K562 (cell line): ENCODE measurements around the gene ACSBG1.

Experiments used
- CREB1 ChIP-seq, 2 experiments: sonication (generic) in 1 of 2; formaldehyde crosslinking in 1 of 2; IDR thresholded peaks; 2 replicates each; pipeline versions ENCODE4 v1.6.1 to v1.8.0; 2012 to 2022; ENCODE audit warnings: inconsistent platforms in 1 of 2, mild to moderate bottlenecking in 1 of 2, missing genetic modification reagents in 1 of 2, moderate library complexity in 1 of 2
- FOSL1 ChIP-seq: fragments of 200-800 bp; sonication (Bioruptor generic); conservative IDR thresholded peaks from 2 replicates; pipeline ENCODE4 v1.6.1; 2016; ENCODE audit warnings: missing genetic modification characterization, missing compliant biosample characterization
- GTF2A2 ChIP-seq: IDR thresholded peaks from 2 replicates; pipeline ENCODE4 v1.6.1; 2016; ENCODE audit warnings: mild to moderate bottlenecking, missing genetic modification characterization, missing compliant biosample characterization
- KDM1A ChIP-seq, 2 experiments: fragments of 450-650 bp; IDR thresholded peaks; 2 replicates each; pipeline ENCODE4 v1.6.1; 2016; ENCODE audit warnings: mild to moderate bottlenecking in 2 of 2
- SRSF3 ChIP-seq: fragments of 200-400 bp; formaldehyde crosslinking; IDR thresholded peaks from 2 replicates; pipeline ENCODE4 v1.6.1; 2016; ENCODE audit warnings: mild to moderate bottlenecking, low read length, moderate library complexity; ENCODE audit not compliant: insufficient read depth
- TCF7 ChIP-seq: sonication (generic); IDR thresholded peaks from 2 replicates; pipeline ENCODE4 v1.6.1; 2016; ENCODE audit warnings: antibody characterized with exemption, borderline replicate concordance
- TRIM28 ChIP-seq: fragments of 450-650 bp; IDR thresholded peaks from 2 replicates; pipeline ENCODE4 v1.6.1; 2017
- ZFP1 ChIP-seq: fragments of 450-650 bp; formaldehyde crosslinking; IDR thresholded peaks from 2 replicates; pipeline ENCODE4 v1.4.0; 2020; ENCODE audit warnings: mild to moderate bottlenecking, mixed read lengths
- ZKSCAN3 ChIP-seq: fragments of 250-450 bp; sonication (Bioruptor Pico); IDR thresholded peaks from 2 replicates; pipeline ENCODE4 v1.4.0; 2020
- TF ChIP-seq, protein P1 (sequence below): fragments of 450-650 bp; formaldehyde crosslinking; IDR thresholded peaks from 2 replicates; pipeline ENCODE4 v1.4.0; 2022; ENCODE audit warnings: mild to moderate bottlenecking, moderate library complexity
- TF ChIP-seq, protein P2 (sequence below), 2 experiments: fragments of 450-650 bp; conservative IDR thresholded peaks; 2 replicates each; pipeline ENCODE4 v1.6.1; 2017; ENCODE audit warnings: mild to moderate bottlenecking in 2 of 2, moderate library complexity in 2 of 2
- TF ChIP-seq, protein P3 (sequence below), 3 experiments: IDR thresholded peaks in 2 of 3; conservative IDR thresholded peaks in 1 of 3; 2 replicates each; pipeline ENCODE4 v1.5.1; 2011 to 2012; ENCODE audit warnings: low read length in 3 of 3, mild to moderate bottlenecking in 3 of 3, control low read depth in 2 of 3, improper control_type of control experiment in 1 of 3, inconsistent platforms in 1 of 3, low read depth in 1 of 3, mixed read lengths in 1 of 3, moderate library complexity in 1 of 3; ENCODE audit not compliant: insufficient read depth in 2 of 3
- TF ChIP-seq, protein P4 (sequence below): sonication (generic); formaldehyde crosslinking; IDR thresholded peaks from 2 replicates; pipeline ENCODE4 v1.8.1; 2023; ENCODE audit warnings: mild to moderate bottlenecking, missing genetic modification reagents

DNA sequence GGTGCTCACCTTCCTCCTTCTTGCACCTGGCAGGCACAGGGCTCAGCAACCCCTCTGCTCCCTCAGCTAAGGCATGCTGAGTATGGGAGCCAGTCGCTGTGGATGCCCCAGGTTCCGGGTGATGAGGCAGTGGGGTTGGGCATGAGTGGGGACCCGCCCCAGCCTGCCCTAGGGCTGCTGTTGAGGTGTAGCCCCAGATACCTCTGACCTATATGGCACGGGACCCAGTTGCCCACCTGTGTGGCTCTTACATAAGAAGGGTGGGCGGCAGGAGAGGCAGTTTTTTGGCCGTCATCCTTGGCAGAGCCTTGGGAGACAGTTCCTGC is 21.0 kb downstream of the ACSBG1 start:
- TF ChIP-seq, protein P1, sequence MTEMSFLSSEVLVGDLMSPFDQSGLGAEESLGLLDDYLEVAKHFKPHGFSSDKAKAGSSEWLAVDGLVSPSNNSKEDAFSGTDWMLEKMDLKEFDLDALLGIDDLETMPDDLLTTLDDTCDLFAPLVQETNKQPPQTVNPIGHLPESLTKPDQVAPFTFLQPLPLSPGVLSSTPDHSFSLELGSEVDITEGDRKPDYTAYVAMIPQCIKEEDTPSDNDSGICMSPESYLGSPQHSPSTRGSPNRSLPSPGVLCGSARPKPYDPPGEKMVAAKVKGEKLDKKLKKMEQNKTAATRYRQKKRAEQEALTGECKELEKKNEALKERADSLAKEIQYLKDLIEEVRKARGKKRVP (CRISPR knock-in tag): no peak
- TF ChIP-seq TRIM28 (no peak), FOSL1 (tag) (no peak), CREB1 (IDR thresholded peaks at IDR 0.05) (no peak), CREB1 (CRISPR knock-in tag; IDR thresholded peaks at IDR 0.05) (no peak), TCF7 (no peak), SRSF3 (no peak), GTF2A2 (tag) (no peak), KDM1A (IDR thresholded peaks at IDR 0.05) (no peak), ZFP1 (CRISPR knock-in tag) (no peak), ZKSCAN3 (CRISPR knock-in tag) (no peak)
- TF ChIP-seq, protein P2, sequence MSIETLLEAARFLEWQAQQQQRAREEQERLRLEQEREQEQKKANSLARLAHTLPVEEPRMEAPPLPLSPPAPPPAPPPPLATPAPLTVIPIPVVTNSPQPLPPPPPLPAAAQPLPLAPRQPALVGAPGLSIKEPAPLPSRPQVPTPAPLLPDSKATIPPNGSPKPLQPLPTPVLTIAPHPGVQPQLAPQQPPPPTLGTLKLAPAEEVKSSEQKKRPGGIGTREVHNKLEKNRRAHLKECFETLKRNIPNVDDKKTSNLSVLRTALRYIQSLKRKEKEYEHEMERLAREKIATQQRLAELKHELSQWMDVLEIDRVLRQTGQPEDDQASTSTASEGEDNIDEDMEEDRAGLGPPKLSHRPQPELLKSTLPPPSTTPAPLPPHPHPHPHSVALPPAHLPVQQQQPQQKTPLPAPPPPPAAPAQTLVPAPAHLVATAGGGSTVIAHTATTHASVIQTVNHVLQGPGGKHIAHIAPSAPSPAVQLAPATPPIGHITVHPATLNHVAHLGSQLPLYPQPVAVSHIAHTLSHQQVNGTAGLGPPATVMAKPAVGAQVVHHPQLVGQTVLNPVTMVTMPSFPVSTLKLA (conservative IDR thresholded peaks at IDR 0.05): no peak
- TF ChIP-seq, protein P3, sequence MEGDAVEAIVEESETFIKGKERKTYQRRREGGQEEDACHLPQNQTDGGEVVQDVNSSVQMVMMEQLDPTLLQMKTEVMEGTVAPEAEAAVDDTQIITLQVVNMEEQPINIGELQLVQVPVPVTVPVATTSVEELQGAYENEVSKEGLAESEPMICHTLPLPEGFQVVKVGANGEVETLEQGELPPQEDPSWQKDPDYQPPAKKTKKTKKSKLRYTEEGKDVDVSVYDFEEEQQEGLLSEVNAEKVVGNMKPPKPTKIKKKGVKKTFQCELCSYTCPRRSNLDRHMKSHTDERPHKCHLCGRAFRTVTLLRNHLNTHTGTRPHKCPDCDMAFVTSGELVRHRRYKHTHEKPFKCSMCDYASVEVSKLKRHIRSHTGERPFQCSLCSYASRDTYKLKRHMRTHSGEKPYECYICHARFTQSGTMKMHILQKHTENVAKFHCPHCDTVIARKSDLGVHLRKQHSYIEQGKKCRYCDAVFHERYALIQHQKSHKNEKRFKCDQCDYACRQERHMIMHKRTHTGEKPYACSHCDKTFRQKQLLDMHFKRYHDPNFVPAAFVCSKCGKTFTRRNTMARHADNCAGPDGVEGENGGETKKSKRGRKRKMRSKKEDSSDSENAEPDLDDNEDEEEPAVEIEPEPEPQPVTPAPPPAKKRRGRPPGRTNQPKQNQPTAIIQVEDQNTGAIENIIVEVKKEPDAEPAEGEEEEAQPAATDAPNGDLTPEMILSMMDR (IDR thresholded peaks at IDR 0.05 in 2 of 3, conservative IDR thresholded peaks at IDR 0.05 in 1 of 3; ENCODE audit: insufficient read depth in 2 of 3, low read depth in 1 of 3, low read length in 3 of 3): no peak
- TF ChIP-seq, protein P4, sequence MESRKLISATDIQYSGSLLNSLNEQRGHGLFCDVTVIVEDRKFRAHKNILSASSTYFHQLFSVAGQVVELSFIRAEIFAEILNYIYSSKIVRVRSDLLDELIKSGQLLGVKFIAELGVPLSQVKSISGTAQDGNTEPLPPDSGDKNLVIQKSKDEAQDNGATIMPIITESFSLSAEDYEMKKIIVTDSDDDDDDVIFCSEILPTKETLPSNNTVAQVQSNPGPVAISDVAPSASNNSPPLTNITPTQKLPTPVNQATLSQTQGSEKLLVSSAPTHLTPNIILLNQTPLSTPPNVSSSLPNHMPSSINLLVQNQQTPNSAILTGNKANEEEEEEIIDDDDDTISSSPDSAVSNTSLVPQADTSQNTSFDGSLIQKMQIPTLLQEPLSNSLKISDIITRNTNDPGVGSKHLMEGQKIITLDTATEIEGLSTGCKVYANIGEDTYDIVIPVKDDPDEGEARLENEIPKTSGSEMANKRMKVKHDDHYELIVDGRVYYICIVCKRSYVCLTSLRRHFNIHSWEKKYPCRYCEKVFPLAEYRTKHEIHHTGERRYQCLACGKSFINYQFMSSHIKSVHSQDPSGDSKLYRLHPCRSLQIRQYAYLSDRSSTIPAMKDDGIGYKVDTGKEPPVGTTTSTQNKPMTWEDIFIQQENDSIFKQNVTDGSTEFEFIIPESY (CRISPR knock-in tag): no peak
